Endothelial cell (in vitro differentiated cells): ENCODE data around the gene FMO1. TPM values are rescaled to one million over a fixed set of nuclear protein-coding genes. Genes with fewer than 3 reads are reported as not detected.

Source experiments
- DNase-seq: peaks from one replicate; pipeline ENCODE4 v3.0.0; 2021; ENCODE audit warnings: low spot score
- H3K27ac Mint-ChIP-seq: one replicate; pipeline ENCODE4 v1.8.0; 2021; ENCODE audit warnings: mixed read lengths, inconsistent platforms; ENCODE audit not compliant: unreplicated experiment
- H3K27me3 Mint-ChIP-seq: one replicate; pipeline ENCODE4 v1.8.0; 2021; ENCODE audit warnings: mild to moderate bottlenecking, moderate library complexity, mixed read lengths, inconsistent platforms; ENCODE audit not compliant: unreplicated experiment
- H3K36me3 Mint-ChIP-seq: one replicate; pipeline ENCODE4 v1.8.0; 2021; ENCODE audit warnings: mild to moderate bottlenecking, low read depth, mixed read lengths, inconsistent platforms; ENCODE audit not compliant: unreplicated experiment
- H3K4me1 Mint-ChIP-seq: one replicate; pipeline ENCODE4 v1.8.0; 2021; ENCODE audit warnings: mild to moderate bottlenecking, mixed read lengths, inconsistent platforms; ENCODE audit not compliant: unreplicated experiment
- H3K4me3 Mint-ChIP-seq: one replicate; pipeline ENCODE4 v1.8.0; 2021; ENCODE audit warnings: mild to moderate bottlenecking, mixed read lengths, inconsistent platforms; ENCODE audit not compliant: unreplicated experiment
- H3K9me3 Mint-ChIP-seq: one replicate; pipeline ENCODE4 v1.8.0; 2021; ENCODE audit warnings: mixed read lengths, inconsistent platforms; ENCODE audit not compliant: unreplicated experiment
- total RNA-seq: library from RNA; stranded (reverse); fragmentation: NEBNext Ultra II Directional; extraction: Animal tissue kit (Norgen Biotek cat#: 25700); gene quantifications from one replicate; pipeline ENCODE4 v1.2.1, GENCODE V29; 2021; ENCODE audit not compliant: unreplicated experiment
- TF ChIP-seq, protein P1 (sequence below): fragments of 200-600 bp; sonication (generic); IDR thresholded peaks from one replicate; pipeline ENCODE4 v1.5.0; 2021; ENCODE audit warnings: antibody characterized with exemption; ENCODE audit not compliant: unreplicated experiment

FMO1 gene
- total RNA-seq, 1 donor from 2014 or later, result not detected

DNA sequence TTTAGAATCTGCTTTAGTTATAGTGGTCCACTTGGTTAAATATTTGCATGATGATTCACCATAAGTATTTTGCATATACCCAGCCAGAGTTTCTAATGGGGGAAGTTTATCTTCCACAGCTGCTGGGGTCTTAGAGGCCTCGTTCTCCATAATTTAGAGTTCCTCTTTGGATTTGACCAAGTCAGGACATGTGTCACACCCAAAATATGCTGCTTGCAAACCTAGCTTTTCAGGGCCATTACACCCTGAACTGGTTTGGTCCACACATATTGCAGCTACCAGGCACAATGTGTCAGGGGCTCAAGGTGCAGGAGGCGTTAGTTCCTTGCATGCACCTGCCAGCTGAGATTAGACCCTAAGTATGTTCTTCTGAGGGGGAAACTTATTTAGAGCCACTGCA is 48.6 kb downstream of the FMO1 start:
- H3K4me3 Mint-ChIP-seq, result no peak overlapping the region
- no peak overlapping the region for H3K27ac Mint-ChIP-seq
- TF ChIP-seq, protein P1, sequence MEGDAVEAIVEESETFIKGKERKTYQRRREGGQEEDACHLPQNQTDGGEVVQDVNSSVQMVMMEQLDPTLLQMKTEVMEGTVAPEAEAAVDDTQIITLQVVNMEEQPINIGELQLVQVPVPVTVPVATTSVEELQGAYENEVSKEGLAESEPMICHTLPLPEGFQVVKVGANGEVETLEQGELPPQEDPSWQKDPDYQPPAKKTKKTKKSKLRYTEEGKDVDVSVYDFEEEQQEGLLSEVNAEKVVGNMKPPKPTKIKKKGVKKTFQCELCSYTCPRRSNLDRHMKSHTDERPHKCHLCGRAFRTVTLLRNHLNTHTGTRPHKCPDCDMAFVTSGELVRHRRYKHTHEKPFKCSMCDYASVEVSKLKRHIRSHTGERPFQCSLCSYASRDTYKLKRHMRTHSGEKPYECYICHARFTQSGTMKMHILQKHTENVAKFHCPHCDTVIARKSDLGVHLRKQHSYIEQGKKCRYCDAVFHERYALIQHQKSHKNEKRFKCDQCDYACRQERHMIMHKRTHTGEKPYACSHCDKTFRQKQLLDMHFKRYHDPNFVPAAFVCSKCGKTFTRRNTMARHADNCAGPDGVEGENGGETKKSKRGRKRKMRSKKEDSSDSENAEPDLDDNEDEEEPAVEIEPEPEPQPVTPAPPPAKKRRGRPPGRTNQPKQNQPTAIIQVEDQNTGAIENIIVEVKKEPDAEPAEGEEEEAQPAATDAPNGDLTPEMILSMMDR, result no peak

DNA sequence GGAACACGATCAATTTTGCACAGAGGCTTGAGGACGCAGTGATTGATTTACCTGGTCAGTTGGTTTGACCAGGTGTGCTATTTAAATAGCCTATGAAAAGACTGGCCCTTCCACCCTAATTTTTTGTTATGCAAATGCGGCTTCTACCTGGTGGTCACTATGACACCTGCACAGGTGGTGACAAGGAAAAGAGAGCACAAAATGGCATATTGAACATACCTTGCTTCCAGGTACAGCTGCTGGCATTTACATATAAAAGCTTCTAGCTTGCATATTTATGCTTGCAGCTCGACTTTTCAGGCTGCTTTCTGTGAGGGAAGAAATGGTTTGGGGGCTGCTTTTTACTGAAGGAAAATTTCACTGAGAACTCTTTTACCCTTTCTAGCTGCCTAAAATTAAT is 50.4 kb downstream of the FMO1 start:
- TF ChIP-seq, protein P1, result no peak
- Mint-ChIP-seq H3K4me1 (peaks cover 18% of the 10 kb centered on the region), H3K9me3 (no peaks in the 10 kb centered on the region), H3K27me3 (no peaks in the 10 kb centered on the region), H3K27ac (no peak overlapping the region), H3K36me3 (no peaks in the 10 kb centered on the region), H3K4me3 (no peak overlapping the region)
- DNase-seq, result no peak

More for the DNA sequence above, 48.6 kb downstream of the FMO1 start:
- Mint-ChIP-seq H3K27me3 (no peaks in the 10 kb centered on the region), H3K9me3 (no peaks in the 10 kb centered on the region), H3K36me3 (no peaks in the 10 kb centered on the region), H3K4me1 (peaks cover 25% of the 10 kb centered on the region)
- no peak for DNase-seq

DNA sequence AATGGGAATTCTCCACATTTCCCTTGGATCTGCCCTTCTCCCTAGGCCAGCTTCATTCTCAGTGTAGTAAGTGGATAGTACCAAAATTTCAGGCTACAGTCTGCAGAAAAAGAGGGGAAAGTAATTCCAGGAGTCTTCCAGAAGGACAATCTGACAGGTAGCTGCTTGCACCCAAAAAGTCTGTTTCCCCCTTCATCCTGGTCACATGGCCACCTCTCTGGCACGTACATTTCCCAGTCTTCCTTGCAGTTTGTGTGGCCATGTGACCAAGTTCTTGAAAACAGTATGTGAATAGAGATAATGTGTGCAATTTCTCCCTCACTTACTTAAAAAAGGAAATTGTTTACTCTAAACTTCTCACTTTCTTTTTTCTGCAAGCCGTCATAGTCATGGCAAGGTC is 51.0 kb downstream of the FMO1 start:
- Mint-ChIP-seq H3K27me3 (no peaks in the 10 kb centered on the region), H3K4me1 (peaks cover 12% of the 10 kb centered on the region), H3K9me3 (no peaks in the 10 kb centered on the region), H3K36me3 (no peaks in the 10 kb centered on the region), H3K27ac (no peak overlapping the region), H3K4me3 (no peak overlapping the region)
- DNase-seq, result no peak
- TF ChIP-seq, protein P1, result no peak

GRCh38 chr1:171300401-171300800 is 52.1 kb downstream of the FMO1 start:
- peaks cover 2% of the 10 kb centered on the region for H3K27me3 Mint-ChIP-seq
- TF ChIP-seq, protein P1, result no peak
- no peak overlapping the region for H3K27ac Mint-ChIP-seq
- H3K9me3 Mint-ChIP-seq, result no peaks in the 10 kb centered on the region
- peaks cover 1% of the 10 kb centered on the region for H3K4me1 Mint-ChIP-seq
- no peak overlapping the region for H3K4me3 Mint-ChIP-seq
- no peak for DNase-seq
- H3K36me3 Mint-ChIP-seq, result no peaks in the 10 kb centered on the region

- H3K4me1 Mint-ChIP-seq, result peaks cover 4% of the 10 kb centered on the region
- no peaks in the 10 kb centered on the region for H3K36me3 Mint-ChIP-seq
- H3K9me3 Mint-ChIP-seq, result no peaks in the 10 kb centered on the region
- no peak for DNase-seq
- H3K4me3 Mint-ChIP-seq, result no peak overlapping the region
- peaks cover 5% of the 10 kb centered on the region for H3K27me3 Mint-ChIP-seq
- TF ChIP-seq, protein P1, result no peak
- H3K27ac Mint-ChIP-seq, result no peak overlapping the region
Observed at GRCh38 chr1:171310661-171311087, 62.4 kb downstream of the FMO1 start.
